Activated CD8-positive, alpha-beta memory T cell treated with anti-CD3 and anti-CD28 coated beads for 36 hours (primary cell): Measurements from ENCODE around the gene SLC22A15. TPM values are rescaled to one million over a fixed set of nuclear protein-coding genes. Genes with fewer than 3 reads are reported as not detected.
"Not testable (repeated sequence)": the region's sequence is repeated elsewhere in the genome, so short reads cannot be mapped to it uniquely, and the experiment has no call there.

Source experiments
- CTCF ChIA-PET: fragments of 350-600 bp; sonication (Branson Sonifier 250); formaldehyde crosslinking; loops from one replicate; lab custom pipeline; 2021; ENCODE audit warnings: antibody characterized with exemption; lab: Charles Lee
- POLR2A ChIA-PET: fragments of 350-600 bp; sonication (Branson Sonifier 250); formaldehyde crosslinking; loops from one replicate; lab custom pipeline; 2021; ENCODE audit warnings: antibody characterized with exemption; lab: Charles Lee
- total RNA-seq, 2 experiments: library from RNA; stranded (reverse); gene quantifications; one replicate each; pipeline ENCODE4 v1.2.3, GENCODE V29; 2021

Gene SLC22A15
- total RNA-seq, 2 experiments from 2014 or later = 0.65 to 1.1 TPM

- ChIA-PET POLR2A (no interaction called here), CTCF (no interaction called here)
Measured at GRCh38 chr1:115980156-115980555, 3.8 kb downstream of the SLC22A15 start.

GRCh38 chr1:115980998-115981993, 5.0 kb downstream of the SLC22A15 start:
- CTCF ChIA-PET = interaction anchor here (0.6 to 1.5 kb wide), 6 partner anchors 9 to 173 kb away, joined by 3 to 9 read pairs (median 3); no protein-coding TSS in a partner anchor
- POLR2A ChIA-PET = no interaction called here

- ChIA-PET POLR2A (no interaction called here), CTCF (interaction anchor here (1.0 to 1.1 kb wide), 2 partner anchors 38 to 43 kb away, joined by 3 read pairs; no protein-coding TSS in a partner anchor)
Measured at GRCh38 chr1:115982400-115982799, 6.1 kb downstream of the SLC22A15 start.

GRCh38 chr1:115983584-115983983, 7.3 kb downstream of the SLC22A15 start:
- ChIA-PET POLR2A (no interaction called here), CTCF (no interaction called here)

- CTCF ChIA-PET = no interaction called here
Measured at GRCh38 chr1:115987623-115988022, 11.3 kb downstream of the SLC22A15 start.

GRCh38 chr1:115988953-115989352, 12.6 kb downstream of the SLC22A15 start:
- CTCF ChIA-PET = interaction anchor here (2.9 kb wide), 1 partner anchor 8 kb away, joined by 9 read pairs; no protein-coding TSS in a partner anchor
- POLR2A ChIA-PET = no interaction called here

More at GRCh38 chr1:115987623-115988022, 11.3 kb downstream of the SLC22A15 start:
- POLR2A ChIA-PET = interaction anchor here (0.6 kb wide), 1 partner anchor 209 kb away, joined by 3 read pairs; no protein-coding TSS in a partner anchor

- POLR2A ChIA-PET = no interaction called here
- CTCF ChIA-PET = interaction anchor here (2.9 kb wide), 1 partner anchor 8 kb away, joined by 9 read pairs; no protein-coding TSS in a partner anchor
Measured at GRCh38 chr1:115989699-115990098, 13.4 kb downstream of the SLC22A15 start.

- ChIA-PET CTCF (interaction anchor here (2.9 kb wide), 1 partner anchor 11 kb away, joined by 9 read pairs; no protein-coding TSS in a partner anchor), POLR2A (no interaction called here)
Measured at GRCh38 chr1:115991909-115992308, 15.6 kb downstream of the SLC22A15 start.

- CTCF ChIA-PET = not testable (repeated sequence)
- POLR2A ChIA-PET = interaction anchor here (0.8 kb wide), 1 partner anchor 289 kb away, joined by 3 read pairs; no protein-coding TSS in a partner anchor
Measured at GRCh38 chr1:115997921-115998320, 21.6 kb downstream of the SLC22A15 start.

GRCh38 chr1:116001739-116002487, 25.6 kb downstream of the SLC22A15 start:
- ChIA-PET CTCF (no interaction called here), POLR2A (no interaction called here)

GRCh38 chr1:116002781-116003420, 26.6 kb downstream of the SLC22A15 start:
- ChIA-PET CTCF (no interaction called here), POLR2A (interaction anchor here (0.5 kb wide), 1 partner anchor 120 kb away, joined by 3 read pairs; no protein-coding TSS in a partner anchor)

- CTCF ChIA-PET = no interaction called here
Measured at GRCh38 chr1:116003823-116004222, 27.5 kb downstream of the SLC22A15 start.

GRCh38 chr1:116006486-116006964, 30.2 kb downstream of the SLC22A15 start:
- ChIA-PET CTCF (interaction anchor here (1.0 kb wide), 1 partner anchor 13 kb away, joined by 3 read pairs; no protein-coding TSS in a partner anchor), POLR2A (interaction anchor here (0.6 kb wide), 1 partner anchor 74 kb away, joined by 5 read pairs; no protein-coding TSS in a partner anchor)

More at GRCh38 chr1:116003823-116004222, 27.5 kb downstream of the SLC22A15 start:
- POLR2A ChIA-PET = interaction anchor here (0.5 kb wide), 1 partner anchor 121 kb away, joined by 3 read pairs; no protein-coding TSS in a partner anchor

- ChIA-PET CTCF (no interaction called here), POLR2A (no interaction called here)
Measured at GRCh38 chr1:116008656-116009390, 32.5 kb downstream of the SLC22A15 start.

- CTCF ChIA-PET = no interaction called here
- POLR2A ChIA-PET = no interaction called here
Measured at GRCh38 chr1:116012716-116013115, 36.4 kb downstream of the SLC22A15 start.

- CTCF ChIA-PET = no interaction called here
- POLR2A ChIA-PET = no interaction called here
Measured at GRCh38 chr1:116015679-116016078, 39.4 kb downstream of the SLC22A15 start.

GRCh38 chr1:116018007-116018406, 41.7 kb downstream of the SLC22A15 start:
- POLR2A ChIA-PET = no interaction called here
- CTCF ChIA-PET = interaction anchor here (0.7 kb wide), 1 partner anchor 1337 kb away, joined by 3 read pairs; no protein-coding TSS in a partner anchor
